A673 (cell line): ENCODE measurements around the gene KLHL14. TPM values are rescaled to one million over a fixed set of nuclear protein-coding genes. Genes with fewer than 3 reads are reported as not detected.

ENCODE experiments used
- BruUV-seq: library from RNA; stranded (reverse); fragments of 400-500 nt; replicated peaks from 2 replicates; lab custom pipeline; 2021; lab: Mats Ljungman, UMichigan
- CTCF ChIA-PET: fragments of 300-600 bp; sonication (Branson Sonifier 250); formaldehyde crosslinking; loops from one replicate; lab custom pipeline; 2022; ENCODE audit warnings: antibody characterized with exemption; lab: Charles Lee
- POLR2A ChIA-PET: fragments of 300-600 bp; sonication (Branson Sonifier 250); formaldehyde crosslinking; loops from one replicate; lab custom pipeline; 2022; ENCODE audit warnings: antibody characterized with exemption; ENCODE audit not compliant: low non-redundant PET; lab: Charles Lee
- DNase-seq: peaks from one replicate; pipeline ENCODE4 v3.0.0-alpha.2; 2015; ENCODE audit warnings: low spot score
- H3K27ac ChIP-seq: fragments of 200-600 bp; sonication (generic); 2 replicates; pipeline ENCODE4 v1.5.1; 2016; ENCODE audit warnings: mixed run types, low read depth, mild to moderate bottlenecking, mixed read lengths, antibody characterized with exemption, low read length; ENCODE audit not compliant: poor library complexity, severe bottlenecking
- H3K27me3 ChIP-seq: fragments of 200-600 bp; sonication (generic); replicated peaks from 2 replicates; pipeline ENCODE4 v1.6.1; 2017; ENCODE audit warnings: mixed run types, low read depth, mild to moderate bottlenecking, mixed read lengths, antibody characterized with exemption, low read length; ENCODE audit not compliant: insufficient read depth, poor library complexity
- H3K36me3 ChIP-seq: fragments of 200-600 bp; sonication (generic); 2 replicates; pipeline ENCODE4 v1.6.1; 2016; ENCODE audit warnings: mixed run types, mild to moderate bottlenecking, mixed read lengths, antibody characterized with exemption, low read length; ENCODE audit not compliant: insufficient read depth, poor library complexity, severe bottlenecking
- H3K4me1 ChIP-seq: fragments of 200-600 bp; sonication (generic); 2 replicates; pipeline ENCODE4 v1.6.1; 2017; ENCODE audit warnings: mixed run types, mild to moderate bottlenecking, mixed read lengths, antibody characterized with exemption, low read length; ENCODE audit not compliant: insufficient read depth, poor library complexity, severe bottlenecking
- H3K4me3 ChIP-seq: fragments of 200-600 bp; sonication (generic); 2 replicates; pipeline ENCODE4 v1.5.1; 2016; ENCODE audit warnings: low read depth, mixed run types, mild to moderate bottlenecking, mixed read lengths, low read length; ENCODE audit not compliant: poor library complexity, severe bottlenecking
- H3K9me3 ChIP-seq: fragments of 200-600 bp; sonication (generic); 2 replicates; pipeline ENCODE4 v1.6.1; 2016; ENCODE audit warnings: mixed run types, low read depth, mild to moderate bottlenecking, mixed read lengths, antibody characterized with exemption, low read length; ENCODE audit not compliant: poor library complexity, severe bottlenecking
- CTCF ChIP-seq: fragments of 300-800, 200-600 bp; sonication (generic); conservative IDR thresholded peaks from 2 replicates; pipeline ENCODE4 v1.5.1; 2017; ENCODE audit warnings: low read depth, mild to moderate bottlenecking, antibody characterized with exemption, low read length, moderate library complexity, mixed read lengths
- EZH2 ChIP-seq: fragments of 200-600 bp; sonication (generic); IDR thresholded peaks from 2 replicates; pipeline ENCODE4 v1.6.1; 2017; ENCODE audit warnings: borderline replicate concordance, low read depth, mild to moderate bottlenecking, mixed read lengths, antibody characterized with exemption, low read length; ENCODE audit not compliant: poor library complexity, severe bottlenecking
- intact Hi-C: fragments of 100-400 bp; cut with micrococcal nuclease; formaldehyde crosslinking; loops from one replicate; pipeline ENCODE4 v1.10.0; 2022; ENCODE audit not compliant: unreplicated experiment
- total RNA-seq: library from RNA; stranded (reverse); gene quantifications from 2 replicates; pipeline ENCODE4 v1.2.3, GENCODE V29; 2021

KLHL14 gene
- total RNA-seq, 1 experiment from 2014 or later = 2.3 TPM

- ChIA-PET CTCF (no interaction called here), POLR2A (no interaction called here)
- DNase-seq = peak; percentile 76
- no TSS peak for BruUV-seq
- H3K27ac ChIP-seq = no peak overlapping the region
- intact Hi-C loops = no loop called here
- no peaks in the 10 kb centered on the region for H3K4me1 ChIP-seq
- TF ChIP-seq CTCF (no peak), EZH2 (no peak)
- no peak overlapping the region for H3K4me3 ChIP-seq
- H3K9me3 ChIP-seq = no peaks in the 10 kb centered on the region
- H3K36me3 ChIP-seq = no peaks in the 10 kb centered on the region
- no peaks in the 10 kb centered on the region for H3K27me3 ChIP-seq
Observed at GRCh38 chr18:32754508-32755263, 18.1 kb downstream of the KLHL14 start.

- TF ChIP-seq EZH2 = no peak
- no peak for TF ChIP-seq CTCF
- intact Hi-C loops = no loop called here
- BruUV-seq = no TSS peak
- CTCF ChIA-PET = no interaction called here
- DNase-seq = no peak
- no peak overlapping the region for H3K4me3 ChIP-seq
- H3K9me3 ChIP-seq = no peaks in the 10 kb centered on the region
- no peaks in the 10 kb centered on the region for H3K27me3 ChIP-seq
- H3K4me1 ChIP-seq = no peaks in the 10 kb centered on the region
- H3K27ac ChIP-seq = no peak overlapping the region
- POLR2A ChIA-PET = interaction anchor here (0.7 kb wide), 1 partner anchor 83 kb away, joined by 5 read pairs; no protein-coding TSS in a partner anchor
- no peaks in the 10 kb centered on the region for H3K36me3 ChIP-seq
Observed at GRCh38 chr18:32753656-32754260, 19.1 kb downstream of the KLHL14 start.

DNA sequence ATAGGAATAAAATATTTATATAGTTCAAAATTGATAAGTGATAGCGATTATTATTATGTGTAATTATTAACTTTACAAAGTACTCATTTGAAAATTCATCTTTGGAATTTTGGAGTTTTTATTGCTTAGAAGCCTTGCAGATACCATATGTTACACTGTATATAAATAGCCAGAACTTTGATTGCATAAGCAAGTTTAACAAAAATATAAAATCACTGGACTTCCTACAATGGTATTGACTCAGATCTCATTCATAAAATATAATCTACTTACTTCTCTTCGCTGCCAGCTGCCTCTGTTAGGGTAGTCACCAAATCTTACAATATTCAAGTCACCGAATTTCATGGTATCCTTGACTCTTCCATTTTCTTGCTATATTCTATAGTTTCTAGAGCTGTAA, 22.5 kb downstream of the KLHL14 start:
- Histone ChIP-seq H3K36me3 (no peaks in the 10 kb centered on the region), H3K9me3 (no peaks in the 10 kb centered on the region), H3K27ac (no peak overlapping the region), H3K4me1 (no peaks in the 10 kb centered on the region), H3K4me3 (no peak overlapping the region), H3K27me3 (no peaks in the 10 kb centered on the region)
- BruUV-seq = no TSS peak
- no peak for DNase-seq
- ChIA-PET POLR2A (no interaction called here), CTCF (no interaction called here)
- TF ChIP-seq EZH2 (no peak), CTCF (no peak)
- intact Hi-C loops = no loop called here
